Lower lobe of right lung (tissue), 2 donors: ENCODE data around the gene SPATA2L. TPM values are rescaled to one million over a fixed set of nuclear protein-coding genes. Genes with fewer than 3 reads are reported as not detected.
"Not testable (repeated sequence)": the region's sequence is repeated elsewhere in the genome, so short reads cannot be mapped to it uniquely, and the experiment has no call there.

Experiments
- ATAC-seq, 2 donors: fragments of 200-7000 bp; cut with Tn5 transposase; one replicate each; pipeline ENCODE4 v1.9.1; 2020 to 2022; ENCODE audit warnings: mild to moderate bottlenecking in 2 of 2, moderate library complexity in 2 of 2
- DNase-seq: peaks from one replicate; pipeline ENCODE4 v3.0.0-alpha.2; 2020
- H3K27ac ChIP-seq: fragments of 200-600 bp; one replicate; pipeline ENCODE4 v1.8.0; 2022
- H3K27me3 ChIP-seq: fragments of 200-600 bp; one replicate; pipeline ENCODE4 v1.8.0; 2022; ENCODE audit warnings: low read depth
- H3K36me3 ChIP-seq: fragments of 200-600 bp; one replicate; pipeline ENCODE4 v1.8.0; 2022; ENCODE audit warnings: mild to moderate bottlenecking
- H3K4me1 ChIP-seq: fragments of 200-600 bp; one replicate; pipeline ENCODE4 v1.8.0; 2022
- H3K4me3 ChIP-seq: fragments of 200-600 bp; one replicate; pipeline ENCODE4 v1.8.0; 2022; ENCODE audit warnings: mild to moderate bottlenecking
- H3K9me3 ChIP-seq: fragments of 200-600 bp; one replicate; pipeline ENCODE4 v1.8.0; 2022
- intact Hi-C: fragments of 100-400 bp; cut with DNase I; formaldehyde crosslinking; loops from one replicate; pipeline ENCODE4 v1.11.0; 2022
- total RNA-seq: library from RNA; stranded (reverse); fragmentation: NEBNext Ultra II Directional; extraction: Animal tissue kit (Norgen Biotek cat#: 25700); gene quantifications from one replicate; pipeline ENCODE4 v1.2.1, GENCODE V29; 2021
- TF ChIP-seq, protein P1 (sequence below): fragments of 200-600 bp; IDR thresholded peaks from one replicate; pipeline ENCODE4 v1.8.0; 2022; ENCODE audit warnings: antibody characterized with exemption, mild to moderate bottlenecking
- donor health status: DM: no; HTN: yes; CAD: no; lungs with severe emphysema.

SPATA2L gene
- total RNA-seq, 1 donor from 2014 or later = 10.3 TPM

DNA sequence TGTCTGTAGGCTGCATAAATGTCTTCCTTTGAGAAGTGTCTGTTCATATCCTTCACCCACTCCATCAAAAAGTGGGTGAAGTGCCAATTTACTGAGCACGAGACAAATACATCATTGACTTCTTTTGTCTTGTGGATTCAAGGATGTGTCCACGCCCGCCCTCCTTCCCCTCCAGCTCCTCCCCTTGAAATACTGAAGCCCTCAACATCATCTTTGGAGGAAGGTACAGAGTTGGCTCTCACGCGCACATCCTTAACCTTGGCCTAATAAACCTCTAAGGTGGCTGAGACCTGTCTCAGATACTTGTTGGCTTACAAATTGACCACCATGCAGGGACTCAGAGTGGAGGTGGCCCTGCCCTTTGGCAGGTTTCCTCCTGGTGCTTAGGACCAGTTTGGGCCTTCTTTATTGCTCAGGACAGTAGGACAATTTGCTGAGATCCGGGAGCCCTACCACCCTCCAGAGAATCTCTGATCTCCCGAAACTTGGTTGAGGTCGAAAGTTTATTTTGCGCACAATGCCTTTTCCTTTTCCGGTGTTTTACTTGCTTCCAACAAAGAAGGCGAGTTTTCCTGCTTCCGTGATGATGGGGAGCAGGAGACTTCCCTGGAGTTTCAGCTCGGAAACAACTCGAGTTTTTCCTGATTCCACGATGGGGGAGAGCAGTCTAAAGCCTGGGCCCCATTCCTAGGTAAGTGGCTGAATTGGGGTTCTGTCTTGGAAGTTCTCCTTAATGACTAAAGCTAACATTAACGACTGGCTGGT is 29.1 kb downstream of the SPATA2L start:
- no peak for ATAC-seq
- H3K36me3 ChIP-seq = no peaks in the 10 kb centered on the region
- H3K4me1 ChIP-seq = peaks cover 6% of the 10 kb centered on the region
- no peaks in the 10 kb centered on the region for H3K27me3 ChIP-seq
- TF ChIP-seq, protein P1, sequence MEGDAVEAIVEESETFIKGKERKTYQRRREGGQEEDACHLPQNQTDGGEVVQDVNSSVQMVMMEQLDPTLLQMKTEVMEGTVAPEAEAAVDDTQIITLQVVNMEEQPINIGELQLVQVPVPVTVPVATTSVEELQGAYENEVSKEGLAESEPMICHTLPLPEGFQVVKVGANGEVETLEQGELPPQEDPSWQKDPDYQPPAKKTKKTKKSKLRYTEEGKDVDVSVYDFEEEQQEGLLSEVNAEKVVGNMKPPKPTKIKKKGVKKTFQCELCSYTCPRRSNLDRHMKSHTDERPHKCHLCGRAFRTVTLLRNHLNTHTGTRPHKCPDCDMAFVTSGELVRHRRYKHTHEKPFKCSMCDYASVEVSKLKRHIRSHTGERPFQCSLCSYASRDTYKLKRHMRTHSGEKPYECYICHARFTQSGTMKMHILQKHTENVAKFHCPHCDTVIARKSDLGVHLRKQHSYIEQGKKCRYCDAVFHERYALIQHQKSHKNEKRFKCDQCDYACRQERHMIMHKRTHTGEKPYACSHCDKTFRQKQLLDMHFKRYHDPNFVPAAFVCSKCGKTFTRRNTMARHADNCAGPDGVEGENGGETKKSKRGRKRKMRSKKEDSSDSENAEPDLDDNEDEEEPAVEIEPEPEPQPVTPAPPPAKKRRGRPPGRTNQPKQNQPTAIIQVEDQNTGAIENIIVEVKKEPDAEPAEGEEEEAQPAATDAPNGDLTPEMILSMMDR = no peak
- intact Hi-C loops = no loop called here
- peak overlapping the region; percentile 1 for H3K4me3 ChIP-seq
- no peaks in the 10 kb centered on the region for H3K9me3 ChIP-seq
- DNase-seq = no peak
- H3K27ac ChIP-seq = peak overlapping the region; percentile 61

DNA sequence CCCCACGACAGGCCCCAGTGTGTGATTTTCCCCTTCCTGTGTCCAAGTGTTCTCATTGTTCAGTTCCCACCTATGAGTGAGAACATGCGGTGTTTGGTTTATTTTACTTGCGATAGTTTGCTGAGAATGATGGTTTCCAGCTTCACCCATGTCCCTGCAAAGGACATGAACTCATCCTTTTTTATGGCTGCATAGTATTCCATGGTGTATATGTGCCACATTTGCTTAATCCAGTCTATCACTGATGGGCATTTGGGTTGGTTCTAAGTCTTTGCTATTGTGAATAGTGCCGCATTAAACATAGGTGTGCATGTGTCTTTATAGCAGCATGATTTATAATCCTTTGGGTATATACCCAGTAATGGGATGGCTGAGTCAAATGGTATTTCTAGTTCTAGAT is 29.9 kb downstream of the SPATA2L start:
- H3K4me1 ChIP-seq, H3K27ac ChIP-seq, H3K4me3 ChIP-seq, ATAC-seq, intact Hi-C loops, H3K36me3 ChIP-seq, DNase-seq, H3K27me3 ChIP-seq, H3K9me3 ChIP-seq: not testable (repeated sequence)

DNA sequence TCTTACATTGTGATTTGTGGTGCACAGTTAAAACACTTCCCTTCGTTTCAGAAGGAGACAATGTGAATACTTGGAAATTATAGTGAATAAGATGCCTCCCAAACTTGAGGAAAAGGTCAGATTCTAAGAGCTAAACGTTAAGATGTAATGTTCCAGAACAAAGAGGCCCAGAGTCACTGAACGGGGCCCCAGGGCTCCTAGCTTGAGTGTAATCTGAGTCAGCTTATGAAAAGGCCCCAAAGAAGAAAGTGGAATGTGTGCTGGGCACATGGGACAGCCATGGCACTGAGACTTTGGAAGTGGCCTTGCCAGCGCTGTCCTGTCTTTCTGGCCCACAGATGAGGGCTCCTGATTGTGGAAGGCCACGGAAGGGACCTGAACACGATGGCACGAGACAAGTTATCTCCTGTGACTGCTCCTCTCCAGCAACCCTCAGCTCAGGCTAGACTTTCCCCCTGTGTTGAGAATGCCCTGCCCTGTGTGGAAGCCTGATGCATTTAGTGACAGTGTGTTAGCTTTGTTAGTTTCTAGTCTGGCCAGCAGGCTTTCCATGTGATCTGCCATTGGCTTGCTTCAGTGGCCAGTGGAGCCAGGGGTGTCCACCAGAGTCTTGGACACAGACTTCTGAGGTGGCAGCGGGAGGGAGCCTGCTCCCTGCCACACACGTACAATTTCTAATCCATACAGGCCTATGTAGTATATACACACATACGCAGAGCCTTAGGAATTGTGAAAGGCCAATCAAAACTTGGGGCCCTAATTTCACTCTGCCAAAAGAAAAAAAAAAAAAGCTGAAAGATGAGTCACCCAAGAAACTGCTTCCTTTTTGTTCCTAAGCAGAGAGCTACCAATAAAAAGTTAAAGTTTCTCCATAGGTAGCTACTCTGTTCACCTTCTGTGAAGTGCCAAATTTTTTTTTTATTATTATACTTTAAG is 30.7 kb downstream of the SPATA2L start:
- no peaks in the 10 kb centered on the region for H3K36me3 ChIP-seq
- H3K9me3 ChIP-seq = no peaks in the 10 kb centered on the region
- H3K27ac ChIP-seq = no peak overlapping the region
- intact Hi-C loops = no loop called here
- H3K27me3 ChIP-seq = no peaks in the 10 kb centered on the region
- H3K4me3 ChIP-seq = no peak overlapping the region
- DNase-seq (no peak), ATAC-seq (no peak)
- H3K4me1 ChIP-seq = peaks cover 6% of the 10 kb centered on the region
- TF ChIP-seq, protein P1 = no peak

DNA sequence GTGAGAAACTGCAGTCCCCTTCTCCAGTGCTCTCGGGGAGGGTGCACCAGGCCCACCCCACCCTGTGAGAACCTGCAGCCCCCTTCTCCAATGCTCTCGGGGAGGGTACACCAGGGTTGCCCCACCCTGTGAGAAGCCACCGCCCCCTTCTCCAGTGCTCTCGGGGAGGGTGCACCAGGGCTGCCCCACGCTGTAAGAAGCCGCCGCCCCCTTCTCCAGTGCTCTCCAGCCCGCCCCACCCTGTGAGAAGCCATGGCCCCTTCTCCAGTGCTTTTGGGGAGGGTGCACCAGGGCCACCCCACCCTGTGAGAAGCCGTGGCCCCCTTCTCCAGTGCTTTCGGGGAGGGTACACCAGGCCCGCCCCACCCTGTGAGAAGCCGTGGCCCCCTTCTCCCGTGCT is 31.8 kb downstream of the SPATA2L start:
- Histone ChIP-seq H3K4me3 (no peak overlapping the region), H3K27ac (no peak overlapping the region), H3K4me1 (peaks cover 6% of the 10 kb centered on the region), H3K9me3 (no peaks in the 10 kb centered on the region), H3K36me3 (no peaks in the 10 kb centered on the region), H3K27me3 (no peaks in the 10 kb centered on the region)
- TF ChIP-seq, protein P1 = no peak
- ATAC-seq (no peak), DNase-seq (no peak)
- intact Hi-C loops = no loop called here

DNA sequence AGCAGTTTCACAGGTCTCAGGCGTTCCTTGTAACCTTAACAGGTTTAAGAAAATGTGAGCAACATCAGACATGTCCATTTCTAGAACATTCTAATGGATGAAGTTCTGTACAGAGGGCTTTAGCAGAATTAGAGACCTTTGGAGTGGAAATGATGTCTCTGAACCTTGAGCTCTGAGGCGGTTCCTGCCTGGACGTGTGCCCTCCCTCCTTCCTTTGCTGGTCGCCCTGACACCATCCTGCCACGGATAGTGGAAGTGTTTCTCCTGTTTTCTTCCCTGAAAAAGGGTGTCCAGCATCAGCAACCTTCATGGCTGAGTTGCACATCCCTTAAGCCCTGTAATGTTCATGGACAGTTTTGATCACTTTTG is 32.7 kb downstream of the SPATA2L start:
- ATAC-seq = peak; percentile 41 to 45
- intact Hi-C loops = no loop called here
- H3K4me3 ChIP-seq = peak overlapping the region; percentile 34
- no peak for DNase-seq
- no peaks in the 10 kb centered on the region for H3K27me3 ChIP-seq
- H3K9me3 ChIP-seq = no peaks in the 10 kb centered on the region
- peak overlapping the region; percentile 68 for H3K27ac ChIP-seq
- peaks cover 3% of the 10 kb centered on the region for H3K36me3 ChIP-seq
- TF ChIP-seq, protein P1 = no peak
- H3K4me1 ChIP-seq = peaks cover 6% of the 10 kb centered on the region

GRCh38 chr16:89667633-89668032 is 33.9 kb downstream of the SPATA2L start:
- intact Hi-C loops = no loop called here
- H3K9me3 ChIP-seq = no peaks in the 10 kb centered on the region
- peaks cover 8% of the 10 kb centered on the region for H3K36me3 ChIP-seq
- DNase-seq (no peak), ATAC-seq (no peak)
- no peaks in the 10 kb centered on the region for H3K27me3 ChIP-seq
- H3K27ac ChIP-seq = no peak overlapping the region
- no peak overlapping the region for H3K4me3 ChIP-seq
- peaks cover 6% of the 10 kb centered on the region for H3K4me1 ChIP-seq
- TF ChIP-seq, protein P1 = no peak
